ENCODE measurements around the gene TLCD5.

TLCD5 gene

GRCh38 chr11:120334894-120335462, 9.9 kb downstream of the TLCD5 start:
- TF ChIP-seq CTCF (IDR thresholded peaks at IDR 0.05; ENCODE audit: low read depth, low read length): peak; percentile 58
- H3K4me3 ChIP-seq (replicated peaks in 1 of 2; ENCODE audit: low read depth in 2 of 2, low read length in 2 of 2): peak overlapping the region; percentile 74 to 84
- DNase-seq (ENCODE audit: low read depth in 2 of 2): peak; percentile 91 to 95

DNA sequence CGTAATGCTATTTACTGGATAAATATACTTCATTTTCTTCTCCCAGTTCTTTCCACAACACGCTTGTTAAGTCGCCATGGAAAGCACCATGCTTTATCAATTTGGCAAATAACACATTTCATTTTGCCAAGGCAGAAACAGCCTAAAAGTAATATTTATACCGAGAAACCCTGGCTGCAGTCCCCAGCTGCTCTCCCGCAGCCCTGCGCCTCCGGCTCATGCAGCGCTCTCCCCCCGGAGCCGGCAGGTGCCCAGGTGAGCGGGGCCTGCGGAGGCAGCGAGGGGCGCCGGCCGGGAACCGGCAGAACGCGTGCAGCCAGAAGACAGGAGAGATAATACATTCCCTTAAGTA, 10.4 kb downstream of the TLCD5 start:
- DNase-seq (ENCODE audit: low read depth in 2 of 2): peak in 1 of 2 donors; percentile 54
- H3K4me3 ChIP-seq (replicated peaks in 1 of 2; ENCODE audit: low read depth in 2 of 2, low read length in 2 of 2): peak overlapping the region; percentile 74 to 84
- TF ChIP-seq CTCF (IDR thresholded peaks at IDR 0.05; ENCODE audit: low read depth, low read length): no peak

DNA sequence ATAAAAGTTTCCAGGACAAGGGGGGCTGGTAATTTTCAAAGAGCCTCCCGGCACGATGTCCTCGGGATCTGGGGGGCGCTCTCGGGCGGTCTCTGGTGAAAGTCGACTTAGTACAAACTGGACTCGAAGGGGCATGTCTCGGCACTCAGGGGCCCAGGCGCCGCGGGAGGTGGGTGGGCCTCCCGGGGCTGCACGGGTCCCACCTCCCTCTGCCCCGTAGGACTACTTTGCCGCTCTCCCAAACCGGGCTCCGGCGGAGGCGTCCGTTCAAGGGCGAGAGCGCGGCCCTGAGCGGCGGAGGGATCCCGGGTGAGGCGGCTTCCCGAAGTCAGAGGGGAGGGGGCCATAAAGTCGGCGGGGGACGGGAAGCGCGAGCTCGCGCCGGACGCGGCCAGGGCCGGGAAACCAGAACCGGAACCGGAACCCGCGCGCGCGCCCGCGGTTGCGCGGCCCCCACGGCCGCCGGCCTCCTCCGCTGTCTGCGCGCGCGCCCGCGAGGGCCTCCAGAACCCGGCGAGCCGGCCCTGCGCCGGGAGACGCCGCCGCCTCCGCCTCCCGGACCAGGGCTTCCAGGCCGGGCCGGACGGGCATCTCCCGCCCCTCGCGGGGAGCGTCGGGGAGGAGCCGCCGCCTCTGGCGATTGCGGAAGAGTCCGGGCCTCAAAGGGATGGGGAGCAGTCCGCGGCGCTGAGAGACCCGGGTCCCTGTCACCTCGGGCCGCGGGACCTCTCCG, 11.0 kb downstream of the TLCD5 start, which contains the start of gene ARHGEF12:
TSS of gene ARHGEF12 (plus strand) at position 506 of the 733 bp plus-strand sequence. CDS start 831 bp downstream, outside the sequence.
- peak; percentile 25 for TF ChIP-seq CTCF (IDR thresholded peaks at IDR 0.05; ENCODE audit: low read depth, low read length)
- H3K4me3 ChIP-seq (replicated peaks in 1 of 2; ENCODE audit: low read depth in 2 of 2, low read length in 2 of 2): peak within 1 kb of the TSS; percentile 84 to 87
- DNase-seq (ENCODE audit: low read depth in 2 of 2): peak; percentile 98 to 99

GRCh38 chr11:120336641-120337354, 11.7 kb downstream of the TLCD5 start:
- H3K4me3 ChIP-seq (replicated peaks in 1 of 2; ENCODE audit: low read depth in 2 of 2, low read length in 2 of 2): peak overlapping the region; percentile 84 to 87
- DNase-seq (ENCODE audit: low read depth in 2 of 2): peak; percentile 49 to 51
- TF ChIP-seq CTCF (IDR thresholded peaks at IDR 0.05; ENCODE audit: low read depth, low read length): no peak

DNA sequence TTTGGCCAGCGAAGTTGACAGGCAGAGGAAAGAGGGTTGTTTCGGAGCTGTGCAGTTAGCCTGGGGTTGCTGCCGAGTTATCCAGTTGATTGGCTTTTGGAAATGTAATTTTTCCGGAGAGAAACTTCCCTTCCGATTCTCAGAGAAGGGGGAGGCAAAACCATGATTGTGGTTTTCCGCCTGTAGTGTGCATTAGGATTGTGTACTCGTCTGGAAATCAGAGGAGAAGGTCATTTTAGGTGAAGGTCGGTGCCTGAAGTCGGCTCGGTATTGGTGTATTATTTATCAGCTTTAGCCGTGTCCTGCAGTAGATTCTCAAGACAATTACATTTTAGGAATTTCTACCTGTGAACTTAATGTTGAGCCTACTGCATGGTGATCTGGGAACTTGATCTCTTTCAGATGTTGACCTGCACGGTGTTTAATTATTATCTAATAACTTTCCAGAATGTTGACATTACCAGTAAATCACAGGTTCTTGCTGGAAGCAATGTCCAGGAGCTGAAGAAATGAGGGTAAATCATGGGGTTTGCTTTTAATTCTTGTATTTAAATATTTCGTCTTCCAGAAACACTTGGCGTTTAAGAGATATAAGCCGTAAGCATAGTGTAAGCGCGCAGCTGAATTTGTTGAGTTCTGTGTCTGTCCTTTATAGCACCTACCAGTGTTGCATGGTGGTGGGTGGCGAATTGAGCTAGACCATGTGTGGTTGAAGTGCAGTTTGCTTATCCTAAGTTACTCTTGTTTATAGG, 12.4 kb downstream of the TLCD5 start:
- DNase-seq (ENCODE audit: low read depth in 2 of 2): peak; percentile 30 to 39
- peak overlapping the region; percentile 84 to 87 for H3K4me3 ChIP-seq (replicated peaks in 1 of 2; ENCODE audit: low read depth in 2 of 2, low read length in 2 of 2)
- TF ChIP-seq CTCF (IDR thresholded peaks at IDR 0.05; ENCODE audit: low read depth, low read length): no peak

Measured in cardiac fibroblast (primary cell).